DOHH2 (cell line): ENCODE results near the gene GPBAR1.

Experiments
- H3F3A ChIP-seq: fragments of 200-600 bp; sonication (generic), shearing (Covaris generic); 2 replicates; pipeline ENCODE4 v1.6.0; 2016; ENCODE audit warnings: antibody characterized with exemption, mild to moderate bottlenecking; ENCODE audit not compliant: control insufficient read depth, insufficient read depth
- H3K27ac ChIP-seq: fragments of 200-600 bp; sonication (generic); 2 replicates; pipeline ENCODE4 v1.5.1; 2014; ENCODE audit warnings: low read depth, mild to moderate bottlenecking, low read length, moderate library complexity
- H3K27me3 ChIP-seq: fragments of 200-600 bp; sonication (generic); 2 replicates; pipeline ENCODE4 v1.6.1; 2014; ENCODE audit warnings: mild to moderate bottlenecking, low read length, mixed read lengths; ENCODE audit not compliant: control insufficient read depth
- H3K36me3 ChIP-seq: fragments of 200-600 bp; sonication (generic); 2 replicates; pipeline ENCODE4 v1.6.1; 2014; ENCODE audit warnings: mild to moderate bottlenecking, low read length, moderate library complexity, mixed read lengths; ENCODE audit not compliant: control insufficient read depth
- H3K4me1 ChIP-seq: fragments of 200-600 bp; sonication (generic); 2 replicates; pipeline ENCODE4 v1.6.1; 2014; ENCODE audit warnings: mild to moderate bottlenecking, low read length, mixed read lengths; ENCODE audit not compliant: control insufficient read depth
- H3K4me2 ChIP-seq: fragments of 200-600 bp; sonication (generic); 2 replicates; pipeline ENCODE4 v1.6.0; 2014; ENCODE audit warnings: mild to moderate bottlenecking, low read length, moderate library complexity
- H3K4me3 ChIP-seq: fragments of 200-600 bp; sonication (generic); 2 replicates; pipeline ENCODE4 v1.5.1; 2014; ENCODE audit warnings: mild to moderate bottlenecking, low read length, mixed read lengths
- H3K79me2 ChIP-seq: fragments of 200-600 bp; sonication (generic); 2 replicates; pipeline ENCODE4 v1.6.1; 2014; ENCODE audit warnings: mild to moderate bottlenecking, low read length, mixed read lengths; ENCODE audit not compliant: control insufficient read depth
- H3K9me2 ChIP-seq: fragments of 200-600 bp; sonication (generic); replicated peaks from 2 replicates; pipeline ENCODE4 v1.6.1; 2014; ENCODE audit warnings: mild to moderate bottlenecking, low read length, mixed read lengths; ENCODE audit not compliant: control insufficient read depth
- H3K9me3 ChIP-seq: fragments of 200-600 bp; sonication (generic); 2 replicates; pipeline ENCODE4 v1.6.1; 2014; ENCODE audit warnings: antibody characterized with exemption, low read length, mixed read lengths; ENCODE audit not compliant: control insufficient read depth, insufficient read depth
- H4K20me1 ChIP-seq: fragments of 200-600 bp; sonication (generic); 2 replicates; pipeline ENCODE4 v1.6.0; 2014; ENCODE audit warnings: low read depth, mild to moderate bottlenecking, antibody characterized with exemption, low read length, moderate library complexity; ENCODE audit not compliant: control insufficient read depth, insufficient read depth
- CTCF ChIP-seq: fragments of 200-600 bp; sonication (generic); IDR thresholded peaks from one replicate; pipeline ENCODE4 v1.5.1; 2014; ENCODE audit warnings: antibody characterized with exemption, mild to moderate bottlenecking, low read depth, low read length; ENCODE audit not compliant: poor library complexity, severe bottlenecking
- EZH2phosphoT487 ChIP-seq: fragments of 200-600 bp; sonication (generic); IDR thresholded peaks from 2 replicates; pipeline ENCODE4 v1.6.1; 2017; ENCODE audit warnings: borderline replicate concordance, mild to moderate bottlenecking, antibody characterized with exemption, low read length, moderate library complexity, mixed read lengths

GPBAR1 gene

GRCh38 chr2:218249691-218250090 lies 11.1 kb upstream of the GPBAR1 start:
- Histone ChIP-seq H3K9me3 (no peaks in the 10 kb centered on the region), H3K79me2 (no peaks in the 10 kb centered on the region; the same call in 1 of the 2 replicates), H3K4me3 (no peak overlapping the region), H3K4me1 (no peaks in the 10 kb centered on the region), H3K27me3 (no peaks in the 10 kb centered on the region), H3K4me2 (no peak overlapping the region), H4K20me1 (no peaks in the 10 kb centered on the region), H3K27ac (no peak overlapping the region), H3K36me3 (peaks cover 97% of the 10 kb centered on the region), H3F3A (peaks cover 18% of the 10 kb centered on the region), H3K9me2 (no peaks in the 10 kb centered on the region)
- TF ChIP-seq EZH2phosphoT487, result no peak
- TF ChIP-seq CTCF, result no peak

GRCh38 chr2:218252509-218253231 lies 8.1 kb upstream of the GPBAR1 start:
- no peak overlapping the region for H3K4me2 ChIP-seq
- H3F3A ChIP-seq, result peaks cover 44% of the 10 kb centered on the region
- no peaks in the 10 kb centered on the region for H3K9me2 ChIP-seq

GRCh38 chr2:218253232-218253625 lies 7.6 kb upstream of the GPBAR1 start:
- Histone ChIP-seq H3K79me2 (no peaks in the 10 kb centered on the region), H3K9me2 (no peaks in the 10 kb centered on the region), H3F3A (peaks cover 49% of the 10 kb centered on the region), H3K27ac (no peak overlapping the region), H3K4me3 (no peak overlapping the region), H3K9me3 (no peaks in the 10 kb centered on the region), H4K20me1 (no peaks in the 10 kb centered on the region), H3K27me3 (no peaks in the 10 kb centered on the region), H3K36me3 (peaks cover 86% of the 10 kb centered on the region), H3K4me1 (peaks cover 14% of the 10 kb centered on the region), H3K4me2 (no peak overlapping the region)
- TF ChIP-seq CTCF (no peak), EZH2phosphoT487 (no peak)

More at GRCh38 chr2:218252509-218253231, 8.1 kb upstream of the GPBAR1 start:
- peaks cover 90% of the 10 kb centered on the region for H3K36me3 ChIP-seq
- no peaks in the 10 kb centered on the region for H3K79me2 ChIP-seq
- H3K27me3 ChIP-seq, result no peaks in the 10 kb centered on the region
- no peaks in the 10 kb centered on the region for H3K9me3 ChIP-seq
- TF ChIP-seq EZH2phosphoT487, result no peak
- peaks cover 8% of the 10 kb centered on the region for H3K4me1 ChIP-seq
- H3K4me3 ChIP-seq, result no peak overlapping the region
- no peak overlapping the region for H3K27ac ChIP-seq
- H4K20me1 ChIP-seq, result no peaks in the 10 kb centered on the region

- no peaks in the 10 kb centered on the region for H3K79me2 ChIP-seq
- no peaks in the 10 kb centered on the region for H3K9me3 ChIP-seq
- no peak overlapping the region for H3K4me2 ChIP-seq
- no peaks in the 10 kb centered on the region for H3K27me3 ChIP-seq
- peaks cover 24% of the 10 kb centered on the region for H3K4me1 ChIP-seq
- H3K27ac ChIP-seq, result 0 out of 2 replicates have a peak overlapping the region, but pooled peaks have one; percentile 11
- H4K20me1 ChIP-seq, result no peaks in the 10 kb centered on the region
- H3F3A ChIP-seq, result peaks cover 49% of the 10 kb centered on the region
- TF ChIP-seq EZH2phosphoT487, result no peak
- no peak for TF ChIP-seq CTCF
- H3K36me3 ChIP-seq, result peaks cover 66% of the 10 kb centered on the region
- H3K4me3 ChIP-seq, result no peak overlapping the region
- H3K9me2 ChIP-seq, result no peaks in the 10 kb centered on the region
Observed at GRCh38 chr2:218255446-218255845, 5.4 kb upstream of the GPBAR1 start.
